ENCODE results near the gene IQSEC1. TPM values are rescaled to one million over a fixed set of nuclear protein-coding genes. Genes with fewer than 3 reads are reported as not detected.

The IQSEC1 gene
- total and polyA plus RNA-seq, 2 experiments from 2014 or later: 8.0 to 51.9 TPM

DNA sequence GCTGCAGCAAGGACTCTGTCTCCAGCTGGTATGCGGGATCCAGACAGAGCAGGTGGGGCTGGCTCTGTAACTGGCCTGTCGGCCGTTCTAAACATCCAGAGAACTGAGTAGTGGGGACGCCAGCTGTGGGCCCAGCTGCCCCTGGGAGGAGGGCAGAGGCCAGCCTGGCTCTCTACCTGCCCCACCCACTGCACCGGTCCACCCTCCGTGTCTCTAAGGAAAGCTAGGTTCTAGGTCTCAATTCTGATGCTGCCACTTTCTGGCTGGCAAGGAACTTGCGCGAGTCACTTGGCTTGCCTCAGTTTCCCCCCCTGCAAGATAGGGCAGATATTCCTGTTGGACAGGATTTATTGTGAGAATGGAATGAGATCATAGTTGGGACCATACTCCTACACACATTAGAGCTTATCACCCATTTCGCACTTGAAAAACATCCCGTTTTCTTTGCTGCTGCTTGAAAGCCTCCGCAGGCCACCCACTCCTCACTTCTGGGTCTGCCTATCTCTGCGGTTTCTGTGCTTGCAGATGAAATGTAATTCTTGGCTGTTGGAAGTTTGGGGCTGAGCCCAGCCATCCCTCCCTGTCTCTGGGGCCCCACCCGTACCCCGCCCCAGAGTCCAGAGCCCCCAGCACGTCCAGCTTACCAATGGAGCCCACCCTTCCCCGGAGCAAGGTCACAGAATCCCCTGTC is 65.8 kb downstream of the IQSEC1 start:
- H3K27ac ChIP-seq (ENCODE audit: low read depth): no peak overlapping the region
- H3K27ac Mint-ChIP-seq: no peak overlapping the region
- H3K9me2 ChIP-seq (ENCODE audit: insufficient read depth): no peaks in the 10 kb centered on the region
- ATAC-seq (no peak), DNase-seq (ENCODE audit: low spot score) (no peak)
- TF ChIP-seq EZH2phosphoT487 (IDR thresholded peaks at IDR 0.05; ENCODE audit: unreplicated experiment) (no peak), NANOG (IDR thresholded peaks at IDR 0.05; ENCODE audit: borderline replicate concordance) (no peak), ZNF114 (CRISPR knock-in tag; IDR thresholded peaks at IDR 0.05) (no peak), ZNF331 (CRISPR knock-in tag; IDR thresholded peaks at IDR 0.05; ENCODE audit: low read depth) (no peak), STAT1 (IDR thresholded peaks at IDR 0.05; ENCODE audit: unreplicated experiment) (no peak), EZH2 (IDR thresholded peaks at IDR 0.05; ENCODE audit: low read depth, unreplicated experiment) (no peak), JUNB (IDR thresholded peaks at IDR 0.05; ENCODE audit: unreplicated experiment) (no peak), POLR2AphosphoS5 (IDR thresholded peaks at IDR 0.05; ENCODE audit: low read depth) (no peak), CREB1 (CRISPR knock-in tag; IDR thresholded peaks at IDR 0.05; ENCODE audit: low read depth) (no peak)
- TF ChIP-seq, protein P1, sequence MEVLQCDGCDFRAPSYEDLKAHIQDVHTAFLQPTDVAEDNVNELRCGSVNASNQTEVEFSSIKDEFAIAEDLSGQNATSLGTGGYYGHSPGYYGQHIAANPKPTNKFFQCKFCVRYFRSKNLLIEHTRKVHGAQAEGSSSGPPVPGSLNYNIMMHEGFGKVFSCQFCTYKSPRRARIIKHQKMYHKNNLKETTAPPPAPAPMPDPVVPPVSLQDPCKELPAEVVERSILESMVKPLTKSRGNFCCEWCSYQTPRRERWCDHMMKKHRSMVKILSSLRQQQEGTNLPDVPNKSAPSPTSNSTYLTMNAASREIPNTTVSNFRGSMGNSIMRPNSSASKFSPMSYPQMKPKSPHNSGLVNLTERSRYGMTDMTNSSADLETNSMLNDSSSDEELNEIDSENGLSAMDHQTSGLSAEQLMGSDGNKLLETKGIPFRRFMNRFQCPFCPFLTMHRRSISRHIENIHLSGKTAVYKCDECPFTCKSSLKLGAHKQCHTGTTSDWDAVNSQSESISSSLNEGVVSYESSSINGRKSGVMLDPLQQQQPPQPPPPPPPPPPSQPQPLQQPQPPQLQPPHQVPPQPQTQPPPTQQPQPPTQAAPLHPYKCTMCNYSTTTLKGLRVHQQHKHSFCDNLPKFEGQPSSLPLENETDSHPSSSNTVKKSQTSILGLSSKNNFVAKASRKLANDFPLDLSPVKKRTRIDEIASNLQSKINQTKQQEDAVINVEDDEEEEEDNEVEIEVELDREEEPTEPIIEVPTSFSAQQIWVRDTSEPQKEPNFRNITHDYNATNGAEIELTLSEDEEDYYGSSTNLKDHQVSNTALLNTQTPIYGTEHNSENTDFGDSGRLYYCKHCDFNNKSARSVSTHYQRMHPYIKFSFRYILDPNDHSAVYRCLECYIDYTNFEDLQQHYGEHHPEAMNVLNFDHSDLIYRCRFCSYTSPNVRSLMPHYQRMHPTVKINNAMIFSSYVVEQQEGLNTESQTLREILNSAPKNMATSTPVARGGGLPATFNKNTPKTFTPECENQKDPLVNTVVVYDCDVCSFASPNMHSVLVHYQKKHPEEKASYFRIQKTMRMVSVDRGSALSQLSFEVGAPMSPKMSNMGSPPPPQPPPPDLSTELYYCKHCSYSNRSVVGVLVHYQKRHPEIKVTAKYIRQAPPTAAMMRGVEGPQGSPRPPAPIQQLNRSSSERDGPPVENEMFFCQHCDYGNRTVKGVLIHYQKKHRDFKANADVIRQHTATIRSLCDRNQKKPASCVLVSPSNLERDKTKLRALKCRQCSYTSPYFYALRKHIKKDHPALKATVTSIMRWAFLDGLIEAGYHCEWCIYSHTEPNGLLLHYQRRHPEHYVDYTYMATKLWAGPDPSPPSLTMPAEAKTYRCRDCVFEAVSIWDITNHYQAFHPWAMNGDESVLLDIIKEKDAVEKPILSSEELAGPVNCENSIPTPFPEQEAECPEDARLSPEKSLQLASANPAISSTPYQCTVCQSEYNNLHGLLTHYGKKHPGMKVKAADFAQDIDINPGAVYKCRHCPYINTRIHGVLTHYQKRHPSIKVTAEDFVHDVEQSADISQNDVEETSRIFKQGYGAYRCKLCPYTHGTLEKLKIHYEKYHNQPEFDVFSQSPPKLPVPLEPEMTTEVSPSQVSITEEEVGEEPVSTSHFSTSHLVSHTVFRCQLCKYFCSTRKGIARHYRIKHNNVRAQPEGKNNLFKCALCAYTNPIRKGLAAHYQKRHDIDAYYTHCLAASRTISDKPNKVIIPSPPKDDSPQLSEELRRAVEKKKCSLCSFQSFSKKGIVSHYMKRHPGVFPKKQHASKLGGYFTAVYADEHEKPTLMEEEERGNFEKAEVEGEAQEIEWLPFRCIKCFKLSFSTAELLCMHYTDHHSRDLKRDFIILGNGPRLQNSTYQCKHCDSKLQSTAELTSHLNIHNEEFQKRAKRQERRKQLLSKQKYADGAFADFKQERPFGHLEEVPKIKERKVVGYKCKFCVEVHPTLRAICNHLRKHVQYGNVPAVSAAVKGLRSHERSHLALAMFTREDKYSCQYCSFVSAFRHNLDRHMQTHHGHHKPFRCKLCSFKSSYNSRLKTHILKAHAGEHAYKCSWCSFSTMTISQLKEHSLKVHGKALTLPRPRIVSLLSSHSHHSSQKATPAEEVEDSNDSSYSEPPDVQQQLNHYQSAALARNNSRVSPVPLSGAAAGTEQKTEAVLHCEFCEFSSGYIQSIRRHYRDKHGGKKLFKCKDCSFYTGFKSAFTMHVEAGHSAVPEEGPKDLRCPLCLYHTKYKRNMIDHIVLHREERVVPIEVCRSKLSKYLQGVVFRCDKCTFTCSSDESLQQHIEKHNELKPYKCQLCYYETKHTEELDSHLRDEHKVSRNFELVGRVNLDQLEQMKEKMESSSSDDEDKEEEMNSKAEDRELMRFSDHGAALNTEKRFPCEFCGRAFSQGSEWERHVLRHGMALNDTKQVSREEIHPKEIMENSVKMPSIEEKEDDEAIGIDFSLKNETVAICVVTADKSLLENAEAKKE (CRISPR knock-in tag; IDR thresholded peaks at IDR 0.05): no peak
- TF ChIP-seq, protein P2, sequence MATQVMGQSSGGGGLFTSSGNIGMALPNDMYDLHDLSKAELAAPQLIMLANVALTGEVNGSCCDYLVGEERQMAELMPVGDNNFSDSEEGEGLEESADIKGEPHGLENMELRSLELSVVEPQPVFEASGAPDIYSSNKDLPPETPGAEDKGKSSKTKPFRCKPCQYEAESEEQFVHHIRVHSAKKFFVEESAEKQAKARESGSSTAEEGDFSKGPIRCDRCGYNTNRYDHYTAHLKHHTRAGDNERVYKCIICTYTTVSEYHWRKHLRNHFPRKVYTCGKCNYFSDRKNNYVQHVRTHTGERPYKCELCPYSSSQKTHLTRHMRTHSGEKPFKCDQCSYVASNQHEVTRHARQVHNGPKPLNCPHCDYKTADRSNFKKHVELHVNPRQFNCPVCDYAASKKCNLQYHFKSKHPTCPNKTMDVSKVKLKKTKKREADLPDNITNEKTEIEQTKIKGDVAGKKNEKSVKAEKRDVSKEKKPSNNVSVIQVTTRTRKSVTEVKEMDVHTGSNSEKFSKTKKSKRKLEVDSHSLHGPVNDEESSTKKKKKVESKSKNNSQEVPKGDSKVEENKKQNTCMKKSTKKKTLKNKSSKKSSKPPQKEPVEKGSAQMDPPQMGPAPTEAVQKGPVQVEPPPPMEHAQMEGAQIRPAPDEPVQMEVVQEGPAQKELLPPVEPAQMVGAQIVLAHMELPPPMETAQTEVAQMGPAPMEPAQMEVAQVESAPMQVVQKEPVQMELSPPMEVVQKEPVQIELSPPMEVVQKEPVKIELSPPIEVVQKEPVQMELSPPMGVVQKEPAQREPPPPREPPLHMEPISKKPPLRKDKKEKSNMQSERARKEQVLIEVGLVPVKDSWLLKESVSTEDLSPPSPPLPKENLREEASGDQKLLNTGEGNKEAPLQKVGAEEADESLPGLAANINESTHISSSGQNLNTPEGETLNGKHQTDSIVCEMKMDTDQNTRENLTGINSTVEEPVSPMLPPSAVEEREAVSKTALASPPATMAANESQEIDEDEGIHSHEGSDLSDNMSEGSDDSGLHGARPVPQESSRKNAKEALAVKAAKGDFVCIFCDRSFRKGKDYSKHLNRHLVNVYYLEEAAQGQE (IDR thresholded peaks at IDR 0.05; ENCODE audit: unreplicated experiment): no peak
- TF ChIP-seq, protein P3, sequence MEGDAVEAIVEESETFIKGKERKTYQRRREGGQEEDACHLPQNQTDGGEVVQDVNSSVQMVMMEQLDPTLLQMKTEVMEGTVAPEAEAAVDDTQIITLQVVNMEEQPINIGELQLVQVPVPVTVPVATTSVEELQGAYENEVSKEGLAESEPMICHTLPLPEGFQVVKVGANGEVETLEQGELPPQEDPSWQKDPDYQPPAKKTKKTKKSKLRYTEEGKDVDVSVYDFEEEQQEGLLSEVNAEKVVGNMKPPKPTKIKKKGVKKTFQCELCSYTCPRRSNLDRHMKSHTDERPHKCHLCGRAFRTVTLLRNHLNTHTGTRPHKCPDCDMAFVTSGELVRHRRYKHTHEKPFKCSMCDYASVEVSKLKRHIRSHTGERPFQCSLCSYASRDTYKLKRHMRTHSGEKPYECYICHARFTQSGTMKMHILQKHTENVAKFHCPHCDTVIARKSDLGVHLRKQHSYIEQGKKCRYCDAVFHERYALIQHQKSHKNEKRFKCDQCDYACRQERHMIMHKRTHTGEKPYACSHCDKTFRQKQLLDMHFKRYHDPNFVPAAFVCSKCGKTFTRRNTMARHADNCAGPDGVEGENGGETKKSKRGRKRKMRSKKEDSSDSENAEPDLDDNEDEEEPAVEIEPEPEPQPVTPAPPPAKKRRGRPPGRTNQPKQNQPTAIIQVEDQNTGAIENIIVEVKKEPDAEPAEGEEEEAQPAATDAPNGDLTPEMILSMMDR (conservative IDR thresholded peaks at IDR 0.05; ENCODE audit: low read depth in 2 of 2): no peak
- TF ChIP-seq, protein P4, sequence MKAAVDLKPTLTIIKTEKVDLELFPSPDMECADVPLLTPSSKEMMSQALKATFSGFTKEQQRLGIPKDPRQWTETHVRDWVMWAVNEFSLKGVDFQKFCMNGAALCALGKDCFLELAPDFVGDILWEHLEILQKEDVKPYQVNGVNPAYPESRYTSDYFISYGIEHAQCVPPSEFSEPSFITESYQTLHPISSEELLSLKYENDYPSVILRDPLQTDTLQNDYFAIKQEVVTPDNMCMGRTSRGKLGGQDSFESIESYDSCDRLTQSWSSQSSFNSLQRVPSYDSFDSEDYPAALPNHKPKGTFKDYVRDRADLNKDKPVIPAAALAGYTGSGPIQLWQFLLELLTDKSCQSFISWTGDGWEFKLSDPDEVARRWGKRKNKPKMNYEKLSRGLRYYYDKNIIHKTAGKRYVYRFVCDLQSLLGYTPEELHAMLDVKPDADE (IDR thresholded peaks at IDR 0.05): no peak
- peaks cover 10% of the 10 kb centered on the region for H3K27me3 Mint-ChIP-seq (ENCODE audit: insufficient read depth, low read depth, poor library complexity)
- no peaks in the 10 kb centered on the region for H3K79me2 ChIP-seq (replicated peaks; ENCODE audit: insufficient read depth)
- H3K4me1 Mint-ChIP-seq: peaks cover 46% of the 10 kb centered on the region
- H3K4me3 ChIP-seq: no peak overlapping the region
- H3K9me3 Mint-ChIP-seq: no peaks in the 10 kb centered on the region
- H4K20me1 ChIP-seq (replicated peaks; ENCODE audit: insufficient read depth): no peaks in the 10 kb centered on the region
- no peak overlapping the region for H2AFZ ChIP-seq
- H3K4me3 Mint-ChIP-seq: no peak overlapping the region
- peaks cover 18% of the 10 kb centered on the region for H3K4me1 ChIP-seq (ENCODE audit: insufficient read depth)
- H3K27me3 ChIP-seq (ENCODE audit: insufficient read depth): no peaks in the 10 kb centered on the region
- H3K36me3 ChIP-seq (ENCODE audit: insufficient read depth): no peaks in the 10 kb centered on the region
- no peak overlapping the region for H3K4me2 ChIP-seq
- no peaks in the 10 kb centered on the region for H3F3A ChIP-seq (replicated peaks; ENCODE audit: low read depth)
- no peaks in the 10 kb centered on the region for H3K36me3 Mint-ChIP-seq (ENCODE audit: low read depth)
